HCT116 (cell line): ENCODE results near the gene XG. TPM values are rescaled to one million over a fixed set of nuclear protein-coding genes. Genes with fewer than 3 reads are reported as not detected.
A peak's percentile ranks its signal among the peaks of the same experiment; 100 is the strongest.
"Not testable (repeated sequence)": the region's sequence is repeated elsewhere in the genome, so short reads cannot be mapped to it uniquely, and the experiment has no call there.

Source experiments
- ATAC-seq: fragments of 200-7000 bp; cut with Tn5 transposase; 2 replicates; pipeline ENCODE4 v1.9.1; 2020; ENCODE audit warnings: mild to moderate bottlenecking, moderate library complexity
- BruUV-seq: library from RNA; stranded (reverse); fragments of 400-500 nt; replicated peaks from 2 replicates; lab custom pipeline; 2021; lab: Mats Ljungman, UMichigan
- CTCF ChIA-PET: fragments of 300-600 bp; sonication (Branson Sonifier 250); formaldehyde crosslinking; loops from one replicate; lab custom pipeline; 2021; ENCODE audit warnings: antibody characterized with exemption; lab: Charles Lee
- POLR2A ChIA-PET: fragments of 300-600, 350-600 bp; sonication (Branson Sonifier 250); formaldehyde crosslinking; loops from one replicate; lab custom pipeline; 2021; ENCODE audit warnings: antibody characterized with exemption; lab: Charles Lee
- RAD21 ChIA-PET, 2 experiments: fragments of 300-600 bp; sonication (Branson Sonifier 250); formaldehyde crosslinking; loops; one replicate each; lab custom pipeline; 2023; ENCODE audit warnings: low total read pairs in 2 of 2; ENCODE audit not compliant: uncharacterized antibody in 2 of 2, unreplicated experiment in 2 of 2, low non-redundant PET in 1 of 2; lab: Charles Lee
- DNase-seq: peaks from one replicate; pipeline ENCODE4 v3.0.0-alpha.2; 2010; ENCODE audit warnings: low read depth, low spot score
- H2AFZ ChIP-seq: fragments of 200-600 bp; shearing (Covaris generic), sonication (generic); 2 replicates; pipeline ENCODE4 v1.6.1; 2017; ENCODE audit warnings: low read depth, mixed run types, mixed read lengths, antibody characterized with exemption, low read length; ENCODE audit not compliant: poor library complexity, severe bottlenecking
- H3K27ac ChIP-seq: 2 replicates; pipeline ENCODE4 v1.5.1; 2012; ENCODE audit warnings: low read depth, low read length
- H3K27me3 ChIP-seq: fragments of 200-600 bp; sonication (generic); 2 replicates; pipeline ENCODE4 v1.6.1; 2016; ENCODE audit warnings: mixed run types, low read length, mixed read lengths; ENCODE audit not compliant: insufficient read depth
- H3K36me3 ChIP-seq, 2 experiments: fragments of 200-500 bp in 1 of 2; fragments of 200-600 bp in 1 of 2; sonication (Bioruptor generic) in 1 of 2; sonication (generic) in 1 of 2; 2 replicates each; pipeline versions ENCODE4 v1.5.1 to v1.6.1; 2014 to 2016; ENCODE audit warnings: low read length in 2 of 2, inconsistent platforms in 1 of 2, mixed read lengths in 1 of 2, mixed run types in 1 of 2; ENCODE audit not compliant: insufficient read depth in 2 of 2, control insufficient read depth in 1 of 2
- H3K4me1 ChIP-seq, 2 experiments: fragments of 200-600 bp in 1 of 2; sonication (generic) in 1 of 2; 2 replicates each; pipeline versions ENCODE4 v1.5.1 to v1.6.1; 2012 to 2017; ENCODE audit warnings: low read length in 2 of 2, inconsistent platforms in 1 of 2, mild to moderate bottlenecking in 1 of 2, mixed read lengths in 1 of 2, mixed run types in 1 of 2, moderate library complexity in 1 of 2; ENCODE audit not compliant: insufficient read depth in 2 of 2, control insufficient read depth in 1 of 2
- H3K4me2 ChIP-seq: fragments of 200-600 bp; sonication (generic); 2 replicates; pipeline ENCODE4 v1.6.1; 2017; ENCODE audit warnings: mixed run types, low read length, mixed read lengths
- H3K4me3 ChIP-seq, 2 experiments: fragments of 200-600 bp in 1 of 2; sonication (generic) in 1 of 2; replicated peaks in 1 of 2; 2 replicates each; pipeline ENCODE4 v1.5.1; 2011 to 2016; ENCODE audit warnings: low read length in 2 of 2, control low read depth in 1 of 2, low read depth in 1 of 2, mild to moderate bottlenecking in 1 of 2, mixed read lengths in 1 of 2, mixed run types in 1 of 2
- H3K79me2 ChIP-seq: fragments of 200-600 bp; sonication (generic); 2 replicates; pipeline ENCODE4 v1.6.1; 2017; ENCODE audit warnings: mild to moderate bottlenecking, mixed run types, low read length, moderate library complexity, mixed read lengths; ENCODE audit not compliant: insufficient read depth
- H3K9ac ChIP-seq: fragments of 200-600 bp; sonication (generic); 2 replicates; pipeline ENCODE4 v1.6.1; 2016; ENCODE audit warnings: low read length, mixed read lengths
- H3K9me2 ChIP-seq: fragments of 200-600 bp; sonication (generic), shearing (Covaris generic); 2 replicates; pipeline ENCODE4 v1.6.1; 2017; ENCODE audit warnings: mixed run types, mild to moderate bottlenecking, moderate library complexity; ENCODE audit not compliant: insufficient read depth
- H3K9me3 ChIP-seq, 2 experiments: fragments of 200-500 bp in 1 of 2; fragments of 200-600 bp in 1 of 2; sonication (Bioruptor generic) in 1 of 2; sonication (generic) in 1 of 2; 2 replicates each; pipeline ENCODE4 v1.6.1; 2014 to 2017; ENCODE audit warnings: low read length in 2 of 2, mixed read lengths in 2 of 2, inconsistent platforms in 1 of 2, low read depth in 1 of 2, mild to moderate bottlenecking in 1 of 2, mixed run types in 1 of 2, moderate library complexity in 1 of 2; ENCODE audit not compliant: control insufficient read depth in 1 of 2, insufficient read depth in 1 of 2
- H4K20me1 ChIP-seq: fragments of 200-600 bp; sonication (generic), shearing (Covaris generic); 2 replicates; pipeline ENCODE4 v1.6.1; 2017; ENCODE audit warnings: mixed run types, mild to moderate bottlenecking, moderate library complexity; ENCODE audit not compliant: insufficient read depth
- CBX3 ChIP-seq: IDR thresholded peaks from 2 replicates; pipeline ENCODE4 v1.6.1; 2012; ENCODE audit warnings: low read depth
- EZH2phosphoT487 ChIP-seq: fragments of 200-600 bp; IDR thresholded peaks from 2 replicates; pipeline ENCODE4 v1.6.1; 2018; ENCODE audit warnings: antibody characterized with exemption, borderline replicate concordance
- JUND ChIP-seq: IDR thresholded peaks from 2 replicates; pipeline ENCODE4 v1.6.1; 2012
- POLR2A ChIP-seq: IDR thresholded peaks from 2 replicates; pipeline ENCODE4 v1.7.0; 2011; ENCODE audit warnings: borderline replicate concordance; ENCODE audit not compliant: insufficient read depth, insufficient read length; ENCODE audit errors: extremely low read depth
- POLR2AphosphoS5 ChIP-seq: IDR thresholded peaks from 2 replicates; pipeline ENCODE4 v1.6.1; 2011; ENCODE audit warnings: mild to moderate bottlenecking, low read depth, low read length, moderate library complexity
- SIN3A ChIP-seq: IDR thresholded peaks from 2 replicates; pipeline ENCODE4 v1.6.1; 2012; ENCODE audit warnings: low read depth
- SRF ChIP-seq: IDR thresholded peaks from 2 replicates; pipeline ENCODE4 v1.6.1; 2012; ENCODE audit warnings: low read depth
- TCF7L2 ChIP-seq: IDR thresholded peaks from 2 replicates; pipeline ENCODE4 v1.7.0; 2011; ENCODE audit warnings: borderline replicate concordance, inconsistent platforms; ENCODE audit not compliant: insufficient read depth, insufficient read length; ENCODE audit errors: extremely low read depth
- YY1 ChIP-seq: IDR thresholded peaks from 2 replicates; pipeline ENCODE4 v1.6.1; 2011; ENCODE audit warnings: low read length, low read depth, moderate library complexity, mild to moderate bottlenecking; ENCODE audit not compliant: insufficient replicate concordance; ENCODE audit errors: extremely low read depth
- ZFX ChIP-seq: fragments of 450-650 bp; IDR thresholded peaks from 2 replicates; pipeline ENCODE4 v1.6.1; 2017
- intact Hi-C: fragments of 100-400 bp; cut with micrococcal nuclease; formaldehyde crosslinking; loops from 2 replicates; pipeline ENCODE4 v1.10.0; 2022
- total RNA-seq: library from RNA; stranded (reverse); gene quantifications from one replicate; pipeline ENCODE4 v1.2.1, GENCODE V29; 2021; ENCODE audit not compliant: unreplicated experiment
- TF ChIP-seq, protein P1 (sequence below): IDR thresholded peaks from 2 replicates; pipeline ENCODE4 v1.6.1; 2012
- TF ChIP-seq, protein P2 (sequence below): IDR thresholded peaks from 2 replicates; pipeline ENCODE4 v1.6.1; 2012; ENCODE audit warnings: low read depth

Gene XG
- total RNA-seq, 1 experiment from 2014 or later, result not detected

DNA sequence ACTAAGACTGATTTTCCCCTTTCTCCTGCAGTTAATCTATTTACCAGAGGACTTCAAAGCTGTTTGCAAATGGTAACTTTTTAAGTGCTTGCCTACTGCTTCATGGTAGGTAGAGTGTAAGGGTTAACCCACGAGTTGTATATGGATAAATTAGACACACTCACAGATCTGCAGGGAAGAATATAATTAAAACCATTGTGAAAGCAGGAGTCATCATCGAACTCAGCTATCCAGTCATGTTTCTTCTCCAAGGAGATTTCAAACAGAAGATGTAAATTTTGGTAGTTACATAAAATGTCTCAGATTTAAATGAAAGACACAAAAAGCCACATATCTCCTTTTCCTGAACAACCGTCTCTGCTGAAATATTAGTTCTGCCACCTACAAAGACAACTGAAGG lies 549 bp upstream of the XG start:
- intact Hi-C loops, result no loop called here
- no peak for DNase-seq

DNA sequence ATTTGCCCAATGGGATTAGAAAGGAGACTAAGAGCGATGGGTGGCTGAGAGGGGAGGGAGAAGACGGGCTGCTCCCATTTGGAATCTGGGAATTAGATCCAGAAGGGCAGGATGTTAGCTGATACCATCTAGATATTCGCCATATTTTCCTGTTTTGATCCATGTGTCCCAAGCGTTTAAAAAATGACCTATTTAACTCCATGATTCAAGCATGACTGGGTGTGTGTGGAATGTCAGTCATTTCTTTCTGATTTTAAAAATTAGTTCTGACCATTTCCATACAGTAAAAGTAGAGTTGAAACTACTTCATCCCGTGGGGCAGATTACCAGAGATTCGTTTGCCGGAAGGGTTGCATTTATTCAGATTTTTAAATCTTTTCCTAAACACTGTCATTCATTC lies 601 bp downstream of the XG start:
- H3K4me2 ChIP-seq, intact Hi-C loops, ATAC-seq, H3K79me2 ChIP-seq, H3K9me2 ChIP-seq, H4K20me1 ChIP-seq, CTCF ChIA-PET, POLR2A ChIA-PET, H3K36me3 ChIP-seq, H3K9ac ChIP-seq, H3K4me3 ChIP-seq, H2AFZ ChIP-seq, BruUV-seq, H3K9me3 ChIP-seq, DNase-seq, RAD21 ChIA-PET, H3K4me1 ChIP-seq, H3K27ac ChIP-seq, H3K27me3 ChIP-seq: not testable (repeated sequence)

More for the DNA sequence above, 549 bp upstream of the XG start:
- Histone ChIP-seq H3K4me3 (no peak overlapping the region), H2AFZ (no peak overlapping the region), H4K20me1 (no peaks in the 10 kb centered on the region), H3K27ac (no peak overlapping the region), H3K79me2 (no peaks in the 10 kb centered on the region), H3K4me1 (no peaks in the 10 kb centered on the region), H3K9me3 (no peaks in the 10 kb centered on the region), H3K9ac (no peak overlapping the region), H3K4me2 (no peak overlapping the region), H3K36me3 (no peaks in the 10 kb centered on the region), H3K27me3 (no peaks in the 10 kb centered on the region), H3K9me2 (no peaks in the 10 kb centered on the region)
- TF ChIP-seq SIN3A (no peak), ZFX (no peak), YY1 (no peak), JUND (no peak), POLR2A (no peak), SRF (no peak), POLR2AphosphoS5 (no peak), CBX3 (no peak), EZH2phosphoT487 (no peak), TCF7L2 (no peak)
- TF ChIP-seq, protein P1, sequence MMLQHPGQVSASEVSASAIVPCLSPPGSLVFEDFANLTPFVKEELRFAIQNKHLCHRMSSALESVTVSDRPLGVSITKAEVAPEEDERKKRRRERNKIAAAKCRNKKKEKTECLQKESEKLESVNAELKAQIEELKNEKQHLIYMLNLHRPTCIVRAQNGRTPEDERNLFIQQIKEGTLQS, result no peak
- TF ChIP-seq, protein P2, sequence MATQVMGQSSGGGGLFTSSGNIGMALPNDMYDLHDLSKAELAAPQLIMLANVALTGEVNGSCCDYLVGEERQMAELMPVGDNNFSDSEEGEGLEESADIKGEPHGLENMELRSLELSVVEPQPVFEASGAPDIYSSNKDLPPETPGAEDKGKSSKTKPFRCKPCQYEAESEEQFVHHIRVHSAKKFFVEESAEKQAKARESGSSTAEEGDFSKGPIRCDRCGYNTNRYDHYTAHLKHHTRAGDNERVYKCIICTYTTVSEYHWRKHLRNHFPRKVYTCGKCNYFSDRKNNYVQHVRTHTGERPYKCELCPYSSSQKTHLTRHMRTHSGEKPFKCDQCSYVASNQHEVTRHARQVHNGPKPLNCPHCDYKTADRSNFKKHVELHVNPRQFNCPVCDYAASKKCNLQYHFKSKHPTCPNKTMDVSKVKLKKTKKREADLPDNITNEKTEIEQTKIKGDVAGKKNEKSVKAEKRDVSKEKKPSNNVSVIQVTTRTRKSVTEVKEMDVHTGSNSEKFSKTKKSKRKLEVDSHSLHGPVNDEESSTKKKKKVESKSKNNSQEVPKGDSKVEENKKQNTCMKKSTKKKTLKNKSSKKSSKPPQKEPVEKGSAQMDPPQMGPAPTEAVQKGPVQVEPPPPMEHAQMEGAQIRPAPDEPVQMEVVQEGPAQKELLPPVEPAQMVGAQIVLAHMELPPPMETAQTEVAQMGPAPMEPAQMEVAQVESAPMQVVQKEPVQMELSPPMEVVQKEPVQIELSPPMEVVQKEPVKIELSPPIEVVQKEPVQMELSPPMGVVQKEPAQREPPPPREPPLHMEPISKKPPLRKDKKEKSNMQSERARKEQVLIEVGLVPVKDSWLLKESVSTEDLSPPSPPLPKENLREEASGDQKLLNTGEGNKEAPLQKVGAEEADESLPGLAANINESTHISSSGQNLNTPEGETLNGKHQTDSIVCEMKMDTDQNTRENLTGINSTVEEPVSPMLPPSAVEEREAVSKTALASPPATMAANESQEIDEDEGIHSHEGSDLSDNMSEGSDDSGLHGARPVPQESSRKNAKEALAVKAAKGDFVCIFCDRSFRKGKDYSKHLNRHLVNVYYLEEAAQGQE, result no peak
- CTCF ChIA-PET, result no interaction called here
- RAD21 ChIA-PET, result no interaction called here
- no TSS peak for BruUV-seq
- POLR2A ChIA-PET, result no interaction called here
- ATAC-seq, result no peak

DNA sequence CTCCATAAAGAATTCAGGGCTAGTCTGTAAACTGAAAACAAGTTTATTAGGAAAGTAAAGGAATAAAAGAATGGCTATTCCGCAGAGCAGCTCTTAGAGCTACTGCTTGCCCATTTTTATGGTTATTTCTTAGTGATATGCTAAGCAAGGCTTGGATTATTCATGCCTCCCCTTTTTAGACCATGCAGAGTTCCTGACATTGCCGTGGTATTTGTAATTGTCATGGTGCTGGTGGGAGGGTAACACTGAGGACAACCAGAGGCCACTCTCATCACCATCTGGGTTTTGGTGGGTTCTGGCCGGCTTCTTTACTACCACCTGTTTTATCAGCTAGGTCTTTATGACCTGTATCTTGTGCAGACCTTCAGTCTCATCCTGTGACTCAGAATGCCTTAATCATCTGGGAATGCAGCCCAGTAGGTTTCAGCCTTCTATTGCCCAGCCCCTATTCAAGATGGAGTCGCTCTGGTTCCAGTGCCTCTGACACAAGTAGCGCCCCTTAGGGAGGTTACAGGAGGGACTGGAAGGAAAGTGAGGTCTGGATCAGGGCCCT lies 3.4 kb downstream of the XG start:
- CTCF ChIA-PET, H3K27me3 ChIP-seq, H2AFZ ChIP-seq, H3K9me2 ChIP-seq, H3K4me3 ChIP-seq, BruUV-seq, POLR2A ChIA-PET, H3K79me2 ChIP-seq, H3K4me1 ChIP-seq, DNase-seq, RAD21 ChIA-PET, H3K4me2 ChIP-seq, H3K9me3 ChIP-seq, H4K20me1 ChIP-seq, H3K27ac ChIP-seq, H3K9ac ChIP-seq, intact Hi-C loops, H3K36me3 ChIP-seq: not testable (repeated sequence)
- peak; percentile 25; the same call in 1 of the 2 replicates for ATAC-seq
